Activated T-helper 2 cell treated with anti-CD3 and anti-CD28 coated beads, Interferon-gamma antibody, Interleukin-2, Interleukin-4, amounts not matched to agents 10 μg/mL and 5 μg/mL and 100 μg/mL, durations not matched to agents 14 hours and 24 hours and 36 hours (primary cell): ENCODE results near the gene ZNF816. TPM values are rescaled to one million over a fixed set of nuclear protein-coding genes. Genes with fewer than 3 reads are reported as not detected.
"Not testable (repeated sequence)": the region's sequence is repeated elsewhere in the genome, so short reads cannot be mapped to it uniquely, and the experiment has no call there.

Experiments
- DNase-seq: peaks from one replicate; pipeline ENCODE4 v3.0.0; 2021; ENCODE audit warnings: low spot score
- H3K27ac Mint-ChIP-seq: one replicate; pipeline ENCODE4 v1.8.0; 2021; ENCODE audit warnings: mixed read lengths
- H3K27me3 Mint-ChIP-seq: one replicate; pipeline ENCODE4 v1.8.0; 2021; ENCODE audit warnings: low read depth, mixed read lengths
- H3K36me3 Mint-ChIP-seq: one replicate; pipeline ENCODE4 v1.8.0; 2021; ENCODE audit warnings: low read depth, mixed read lengths
- H3K4me1 Mint-ChIP-seq: one replicate; pipeline ENCODE4 v1.8.0; 2021; ENCODE audit warnings: low read depth, mixed read lengths
- H3K4me3 Mint-ChIP-seq: one replicate; pipeline ENCODE4 v1.8.0; 2021; ENCODE audit warnings: low read depth, mild to moderate bottlenecking, moderate library complexity, mixed read lengths
- H3K9me3 Mint-ChIP-seq: one replicate; pipeline ENCODE4 v1.8.0; 2021; ENCODE audit warnings: mixed read lengths
- intact Hi-C: fragments of 100-400 bp; cut with micrococcal nuclease; formaldehyde crosslinking; loops from one replicate; pipeline ENCODE4 v1.15.1; 2023
- total RNA-seq: library from RNA; stranded (reverse); gene quantifications from 2 replicates; pipeline ENCODE4 v1.2.3, GENCODE V29; 2022

ZNF816 gene
- total RNA-seq, 1 donor from 2014 or later = 8.4 TPM

GRCh38 chr19:52938761-52939160 lies 23.9 kb downstream of the ZNF816 start:
- intact Hi-C loops = no loop called here

GRCh38 chr19:52936954-52937325 lies 25.7 kb downstream of the ZNF816 start:
- H3K27me3 Mint-ChIP-seq = no peaks in the 10 kb centered on the region
- peaks cover 39% of the 10 kb centered on the region for H3K9me3 Mint-ChIP-seq
- no peak overlapping the region for H3K4me3 Mint-ChIP-seq
- H3K36me3 Mint-ChIP-seq = peaks cover 77% of the 10 kb centered on the region
- intact Hi-C loops = no loop called here
- peaks cover 28% of the 10 kb centered on the region for H3K4me1 Mint-ChIP-seq
- no peak for DNase-seq
- no peak overlapping the region for H3K27ac Mint-ChIP-seq

More at GRCh38 chr19:52938761-52939160, 23.9 kb downstream of the ZNF816 start:
- Mint-ChIP-seq H3K4me3 (peak overlapping the region; percentile 47), H3K36me3 (peaks cover 62% of the 10 kb centered on the region), H3K27ac (peak overlapping the region; percentile 44), H3K9me3 (peaks cover 25% of the 10 kb centered on the region), H3K4me1 (peaks cover 28% of the 10 kb centered on the region), H3K27me3 (no peaks in the 10 kb centered on the region)
- DNase-seq = no peak

- Mint-ChIP-seq H3K4me3 (no peak overlapping the region), H3K4me1 (peaks cover 23% of the 10 kb centered on the region), H3K27ac (no peak overlapping the region), H3K9me3 (peaks cover 39% of the 10 kb centered on the region), H3K27me3 (no peaks in the 10 kb centered on the region), H3K36me3 (peaks cover 76% of the 10 kb centered on the region)
- no peak for DNase-seq
- intact Hi-C loops = no loop called here
These were observed 26.3 kb downstream of the ZNF816 start for GRCh38 chr19:52936151-52936953.

- Mint-ChIP-seq H3K27me3 (no peaks in the 10 kb centered on the region), H3K36me3 (peaks cover 76% of the 10 kb centered on the region), H3K9me3 (peaks cover 39% of the 10 kb centered on the region), H3K4me3 (no peak overlapping the region), H3K27ac (no peak overlapping the region), H3K4me1 (peaks cover 17% of the 10 kb centered on the region)
- intact Hi-C loops = no loop called here
- DNase-seq = no peak
These were observed 27.2 kb downstream of the ZNF816 start for GRCh38 chr19:52935434-52935833.

GRCh38 chr19:52924641-52925040 lies 38.0 kb downstream of the ZNF816 start:
- H3K27ac Mint-ChIP-seq, DNase-seq, intact Hi-C loops, H3K27me3 Mint-ChIP-seq, H3K4me3 Mint-ChIP-seq: not testable (repeated sequence)
- H3K36me3 Mint-ChIP-seq = peaks cover 47% of the 10 kb centered on the region
- H3K4me1 Mint-ChIP-seq = peaks cover 21% of the 10 kb centered on the region
- H3K9me3 Mint-ChIP-seq = peaks cover 13% of the 10 kb centered on the region

GRCh38 chr19:52923778-52924593 lies 38.7 kb downstream of the ZNF816 start:
- no peak for DNase-seq
- intact Hi-C loops = loop anchor here (2.0 kb wide), 3 partner anchors 19 to 39 kb away; partner anchors contain the start of genes ZNF320 and ZNF816
- H3K4me3 Mint-ChIP-seq = peak overlapping the region; percentile 92
- H3K27ac Mint-ChIP-seq = peak overlapping the region; percentile 90
- peaks cover 7% of the 10 kb centered on the region for H3K9me3 Mint-ChIP-seq
- no peaks in the 10 kb centered on the region for H3K27me3 Mint-ChIP-seq
- peaks cover 40% of the 10 kb centered on the region for H3K36me3 Mint-ChIP-seq
- H3K4me1 Mint-ChIP-seq = peaks cover 21% of the 10 kb centered on the region

- H3K4me1 Mint-ChIP-seq = peaks cover 21% of the 10 kb centered on the region
- no peaks in the 10 kb centered on the region for H3K9me3 Mint-ChIP-seq
- peak within 1 kb of the TSS; percentile 92 for H3K4me3 Mint-ChIP-seq
- intact Hi-C loops = loop anchor here (2.0 kb wide), 3 partner anchors 20 to 40 kb away; partner anchors contain the start of genes ZNF320 and ZNF816
- H3K27ac Mint-ChIP-seq = peak within 1 kb of the TSS; percentile 90
- peaks cover 32% of the 10 kb centered on the region for H3K36me3 Mint-ChIP-seq
- peak; percentile 81 for DNase-seq
- H3K27me3 Mint-ChIP-seq = no peaks in the 10 kb centered on the region
These were observed 39.6 kb downstream of the ZNF816 start, which contains the start of gene ZNF888 for GRCh38 chr19:52922841-52923777. TSS of gene ZNF888 (minus strand) at chr19:52923428. CDS start at chr19:52917873, 5,555 bp downstream.

GRCh38 chr19:52917531-52917930 lies 45.1 kb downstream of the ZNF816 start:
- intact Hi-C loops = no loop called here
- Mint-ChIP-seq H3K27me3 (no peaks in the 10 kb centered on the region), H3K4me1 (peaks cover 12% of the 10 kb centered on the region), H3K4me3 (no peak overlapping the region), H3K9me3 (peaks cover 26% of the 10 kb centered on the region), H3K36me3 (peaks cover 63% of the 10 kb centered on the region), H3K27ac (no peak overlapping the region)
- no peak for DNase-seq

- no peak for DNase-seq
- peaks cover 87% of the 10 kb centered on the region for H3K36me3 Mint-ChIP-seq
These were observed 52.0 kb downstream of the ZNF816 start for GRCh38 chr19:52910648-52911047.

GRCh38 chr19:52904052-52904780 lies 58.5 kb downstream of the ZNF816 start:
- H3K4me1 Mint-ChIP-seq, H3K27me3 Mint-ChIP-seq, DNase-seq, H3K4me3 Mint-ChIP-seq, H3K27ac Mint-ChIP-seq, intact Hi-C loops: not testable (repeated sequence)
- Mint-ChIP-seq H3K36me3 (peaks cover 52% of the 10 kb centered on the region), H3K9me3 (peaks cover 53% of the 10 kb centered on the region)

More at GRCh38 chr19:52910648-52911047, 52.0 kb downstream of the ZNF816 start:
- peaks cover 53% of the 10 kb centered on the region for H3K9me3 Mint-ChIP-seq
- H3K4me1 Mint-ChIP-seq = no peaks in the 10 kb centered on the region
- intact Hi-C loops = no loop called here
- no peak overlapping the region for H3K27ac Mint-ChIP-seq
- no peak overlapping the region for H3K4me3 Mint-ChIP-seq
- no peaks in the 10 kb centered on the region for H3K27me3 Mint-ChIP-seq

- DNase-seq = no peak
- intact Hi-C loops = no loop called here
- Mint-ChIP-seq H3K4me3 (no peak overlapping the region), H3K27ac (no peak overlapping the region), H3K4me1 (no peaks in the 10 kb centered on the region), H3K27me3 (no peaks in the 10 kb centered on the region), H3K9me3 (peaks cover 45% of the 10 kb centered on the region), H3K36me3 (peaks cover 43% of the 10 kb centered on the region)
These were observed 60.8 kb downstream of the ZNF816 start for GRCh38 chr19:52901842-52902241.
